Right forelimb (tissue), 1 donor: ENCODE results near the gene MAP3K7CL.

Source experiments
- DNase-seq: peaks from one replicate; pipeline ENCODE4 v3.0.0-alpha.2; 2018

The MAP3K7CL gene

GRCh38 chr21:29172282-29172681 lies 41.8 kb downstream of the MAP3K7CL start:
- no peak for DNase-seq

GRCh38 chr21:29174607-29175013 lies 44.2 kb downstream of the MAP3K7CL start:
- no peak for DNase-seq

- DNase-seq = no peak
Measured at GRCh38 chr21:29175408-29176134, 45.1 kb downstream of the MAP3K7CL start.

- no peak for DNase-seq
Measured at GRCh38 chr21:29176471-29177120, 46.2 kb downstream of the MAP3K7CL start.

GRCh38 chr21:29177800-29178199 lies 47.4 kb downstream of the MAP3K7CL start:
- DNase-seq = no peak

- DNase-seq = no peak
Measured at GRCh38 chr21:29178926-29179325, 48.5 kb downstream of the MAP3K7CL start.

- no peak for DNase-seq
Measured at GRCh38 chr21:29179503-29179902, 49.1 kb downstream of the MAP3K7CL start.

- no peak for DNase-seq
Measured at GRCh38 chr21:29181799-29182470, 51.5 kb downstream of the MAP3K7CL start.

GRCh38 chr21:29182691-29183092 lies 52.2 kb downstream of the MAP3K7CL start:
- DNase-seq = no peak

- no peak for DNase-seq
Measured at GRCh38 chr21:29184037-29184436, 53.6 kb downstream of the MAP3K7CL start.

GRCh38 chr21:29185172-29185571 lies 54.7 kb downstream of the MAP3K7CL start:
- DNase-seq = no peak

GRCh38 chr21:29185633-29186032 lies 55.2 kb downstream of the MAP3K7CL start:
- DNase-seq = no peak

GRCh38 chr21:29186246-29186645 lies 55.8 kb downstream of the MAP3K7CL start:
- DNase-seq = no peak

GRCh38 chr21:29187944-29188343 lies 57.5 kb downstream of the MAP3K7CL start:
- DNase-seq = no peak

- DNase-seq = no peak
Measured at GRCh38 chr21:29189353-29189752, 58.9 kb downstream of the MAP3K7CL start.

GRCh38 chr21:29190923-29191331 lies 60.5 kb downstream of the MAP3K7CL start:
- no peak for DNase-seq

GRCh38 chr21:29193072-29193471 lies 62.6 kb downstream of the MAP3K7CL start:
- DNase-seq = peak; percentile 50

- no peak for DNase-seq
Measured at GRCh38 chr21:29193901-29194300, 63.5 kb downstream of the MAP3K7CL start.

- no peak for DNase-seq
Measured at GRCh38 chr21:29194342-29194741, 63.9 kb downstream of the MAP3K7CL start.

GRCh38 chr21:29194847-29195246 lies 64.4 kb downstream of the MAP3K7CL start:
- DNase-seq = no peak

- DNase-seq = no peak
Measured at GRCh38 chr21:29195981-29196669, 65.7 kb downstream of the MAP3K7CL start.

GRCh38 chr21:29196670-29197191 lies 66.3 kb downstream of the MAP3K7CL start:
- no peak for DNase-seq

GRCh38 chr21:29201186-29201585 lies 70.7 kb downstream of the MAP3K7CL start:
- no peak for DNase-seq
